Measurements from ENCODE around the gene DAAM2.

GRCh38 chr6:39829331-39829730 is 37.2 kb downstream of the DAAM2 start:
- TF ChIP-seq EZH2phosphoT487 (IDR thresholded peaks at IDR 0.05; ENCODE audit: insufficient read depth, low read depth) (no peak), EZH2 (IDR thresholded peaks at IDR 0.05; ENCODE audit: insufficient read depth, poor library complexity, severe bottlenecking) (no peak)

Data from GM23248 (cell line).